Keratinocyte (primary cell): ENCODE results near the gene ARSB. TPM values are rescaled to one million over a fixed set of nuclear protein-coding genes. Genes with fewer than 3 reads are reported as not detected.

Source experiments
- DNase-seq: peaks from one replicate; pipeline ENCODE4 v3.0.0-alpha.2; 2011; ENCODE audit warnings: low read depth, missing footprints, low spot score
- FAIRE-seq: peaks from 2 replicates; lab custom pipeline; 2011; peaks lifted over from hg19 to GRCh38; lab: Jason Lieb, UNC
- H2AFZ ChIP-seq: 2 replicates; pipeline ENCODE4 v1.6.0; 2012; ENCODE audit warnings: low read length, control low read depth, inconsistent platforms; ENCODE audit not compliant: control insufficient read depth
- H3K27ac ChIP-seq: 2 replicates; pipeline ENCODE4 v1.5.1; 2011; ENCODE audit warnings: low read length; ENCODE audit not compliant: control insufficient read depth, insufficient read depth
- H3K27me3 ChIP-seq: 3 replicates; pipeline ENCODE4 v1.6.0; 2011; ENCODE audit warnings: low read length; ENCODE audit not compliant: control insufficient read depth, insufficient read depth; ENCODE audit errors: extremely low read depth
- H3K36me3 ChIP-seq, 2 experiments: 2 replicates in 1 of 2; 3 replicates in 1 of 2; pipeline ENCODE4 v1.5.1; 2011; ENCODE audit warnings: low read length in 2 of 2, mild to moderate bottlenecking in 1 of 2; ENCODE audit not compliant: control insufficient read depth in 2 of 2, insufficient read depth in 2 of 2; ENCODE audit errors: extremely low read depth in 1 of 2
- H3K4me1 ChIP-seq: 3 replicates; pipeline ENCODE4 v1.5.1; 2011; ENCODE audit warnings: low read length; ENCODE audit not compliant: control insufficient read depth, insufficient read depth; ENCODE audit errors: extremely low read depth
- H3K4me2 ChIP-seq: 3 replicates; pipeline ENCODE4 v1.6.0; 2011; ENCODE audit warnings: low read depth, low read length; ENCODE audit not compliant: control insufficient read depth, insufficient read depth; ENCODE audit errors: extremely low read depth
- H3K4me3 ChIP-seq, 3 experiments: fragments of 200-600 bp in 1 of 3; sonication (generic) in 1 of 3; 2 replicates in 2 of 3; 3 replicates in 1 of 3; pipeline ENCODE4 v1.5.1; 2011 to 2016; ENCODE audit warnings: low read length in 3 of 3, mild to moderate bottlenecking in 3 of 3, control low read depth in 2 of 3, inconsistent platforms in 1 of 3, low read depth in 1 of 3, mixed read lengths in 1 of 3, mixed run types in 1 of 3, moderate library complexity in 1 of 3; ENCODE audit not compliant: control insufficient read depth in 2 of 3, insufficient read depth in 2 of 3; ENCODE audit errors: extremely low read depth in 1 of 3
- H3K79me2 ChIP-seq: 2 replicates; pipeline ENCODE4 v1.6.0; 2012; ENCODE audit warnings: low read length; ENCODE audit not compliant: control insufficient read depth, insufficient read depth
- H3K9ac ChIP-seq: 3 replicates; pipeline ENCODE4 v1.6.0; 2011; ENCODE audit warnings: low read length; ENCODE audit not compliant: control insufficient read depth, insufficient read depth; ENCODE audit errors: extremely low read depth
- H3K9me1 ChIP-seq: 3 replicates; pipeline ENCODE4 v1.6.0; 2011; ENCODE audit warnings: low read length; ENCODE audit not compliant: control insufficient read depth, insufficient read depth; ENCODE audit errors: extremely low read depth
- H3K9me3 ChIP-seq: 2 replicates; pipeline ENCODE4 v1.5.1; 2012; ENCODE audit warnings: low read depth, low read length; ENCODE audit not compliant: control insufficient read depth
- H4K20me1 ChIP-seq: 3 replicates; pipeline ENCODE4 v1.6.0; 2011; ENCODE audit warnings: low read length; ENCODE audit not compliant: control insufficient read depth, insufficient read depth; ENCODE audit errors: extremely low read depth
- CTCF ChIP-seq, 3 experiments: IDR thresholded peaks in 1 of 3; conservative IDR thresholded peaks in 1 of 3; optimal IDR thresholded peaks in 1 of 3; 2 replicates in 2 of 3; 3 replicates in 1 of 3; pipeline versions ENCODE3 to v1.5.1; 2011; ENCODE audit warnings: low read length in 3 of 3, mild to moderate bottlenecking in 3 of 3, moderate library complexity in 2 of 3, control low read depth in 1 of 3, inconsistent platforms in 1 of 3; ENCODE audit not compliant: insufficient read depth in 2 of 3; ENCODE audit errors: extremely low read depth in 1 of 3
- EZH2 ChIP-seq: IDR thresholded peaks from one replicate; pipeline ENCODE4 v1.6.1; 2012; ENCODE audit warnings: inconsistent platforms, mild to moderate bottlenecking, low read length, moderate library complexity
- dilution Hi-C: fragments of 300-500 bp; cut with MboI; formaldehyde crosslinking; loops from one replicate; pipeline ENCODE4 v1.7.0; 2020; ENCODE audit warnings: low sequenced_read_pairs; ENCODE audit not compliant: extremely low pct_ligation_motif_present
- polyA plus RNA-seq, 5 experiments: library from polyadenylated mRNA; depleted of rRNA in 3 of 5; stranded (reverse) in 3 of 5; stranded (forward) in 1 of 5; unstranded in 1 of 5; fragments of >200 nt; gene quantifications; 1 replicate in 1 of 5; 2 replicates in 3 of 5; 3 replicates in 1 of 5; pipeline versions ENCODE4 v1.2.1 to v1.2.3, GENCODE V29; 2011 to 2012; ENCODE audit warnings: missing spikeins in 2 of 5, low read depth in 1 of 5, low replicate concordance in 1 of 5

Gene ARSB
- polyA plus RNA-seq, 1 donor (not counting 4 experiments of a cell fraction or from before 2014, with no cell fraction given), result 4.5 TPM

DNA sequence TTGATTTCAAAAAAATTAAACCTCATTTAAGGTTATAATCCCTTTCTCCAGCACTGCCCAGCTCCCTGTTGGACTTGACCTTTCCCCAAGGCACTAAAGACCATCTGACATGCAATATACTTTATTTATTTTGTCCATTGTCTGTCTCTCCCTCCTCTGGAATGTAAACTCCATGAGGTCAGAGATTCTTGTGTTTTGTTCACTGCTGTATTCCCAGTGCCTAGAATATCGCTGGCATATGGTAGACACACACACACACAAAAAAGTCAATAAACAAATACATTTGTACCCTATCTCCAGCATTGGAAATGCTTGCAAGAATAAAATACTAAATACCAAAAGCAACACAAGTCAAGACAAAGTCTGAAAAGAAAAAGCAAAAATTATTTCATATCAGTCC lies 17.3 kb upstream of the ARSB start:
- H3K4me3 ChIP-seq, result no peak overlapping the region
- H3K36me3 ChIP-seq, result no peaks in the 10 kb centered on the region
- H2AFZ ChIP-seq, result no peak overlapping the region
- H4K20me1 ChIP-seq, result no peaks in the 10 kb centered on the region
- H3K79me2 ChIP-seq, result no peaks in the 10 kb centered on the region
- dilution Hi-C loops, result no loop called here
- H3K9me3 ChIP-seq, result no peaks in the 10 kb centered on the region
- FAIRE-seq, result no peak
- H3K4me2 ChIP-seq, result no peak overlapping the region
- no peaks in the 10 kb centered on the region for H3K4me1 ChIP-seq
- no peak for DNase-seq
- no peaks in the 10 kb centered on the region for H3K9me1 ChIP-seq
- peaks cover 4% of the 10 kb centered on the region for H3K27me3 ChIP-seq
- H3K9ac ChIP-seq, result no peak overlapping the region
- TF ChIP-seq CTCF (optimal IDR thresholded peaks at IDR 0.05 in 1 of 3, IDR thresholded peaks at IDR 0.05 in 1 of 3, conservative IDR thresholded peaks at IDR 0.05 in 1 of 3; ENCODE audit: extremely low read depth in 1 of 3, insufficient read depth in 2 of 3, low read length in 3 of 3) (no peak), EZH2 (no peak)
- no peak overlapping the region for H3K27ac ChIP-seq

DNA sequence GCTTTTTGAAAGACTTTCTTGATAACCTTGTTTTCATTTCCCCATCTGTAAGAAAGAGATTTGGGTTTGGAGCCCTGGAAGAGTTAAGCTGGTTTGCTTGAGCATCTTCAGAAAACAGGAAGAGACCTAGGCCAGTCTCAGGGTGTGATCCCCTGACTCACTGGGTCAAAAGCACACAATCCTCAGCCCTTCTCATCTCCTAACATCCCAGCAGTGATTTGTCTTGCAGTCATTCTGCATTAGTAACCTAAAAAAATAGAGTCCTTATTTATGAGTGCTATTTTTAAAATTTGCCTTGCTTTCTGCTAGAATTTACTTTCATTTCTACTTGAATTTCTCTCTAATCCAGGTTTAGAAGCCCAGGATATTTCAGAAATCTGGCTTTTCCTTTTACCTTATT lies 16.4 kb upstream of the ARSB start:
- Histone ChIP-seq H3K4me1 (no peaks in the 10 kb centered on the region), H3K4me3 (no peak overlapping the region), H3K9me1 (no peaks in the 10 kb centered on the region), H3K9ac (no peak overlapping the region), H3K79me2 (no peaks in the 10 kb centered on the region), H3K27ac (no peak overlapping the region), H2AFZ (no peak overlapping the region), H3K36me3 (no peaks in the 10 kb centered on the region), H3K27me3 (peaks cover 5% of the 10 kb centered on the region), H4K20me1 (no peaks in the 10 kb centered on the region), H3K9me3 (no peaks in the 10 kb centered on the region), H3K4me2 (no peak overlapping the region)
- DNase-seq (no peak), FAIRE-seq (no peak)
- dilution Hi-C loops, result no loop called here
- TF ChIP-seq CTCF (optimal IDR thresholded peaks at IDR 0.05 in 1 of 3, IDR thresholded peaks at IDR 0.05 in 1 of 3, conservative IDR thresholded peaks at IDR 0.05 in 1 of 3; ENCODE audit: extremely low read depth in 1 of 3, insufficient read depth in 2 of 3, low read length in 3 of 3), result no peak
- no peak for TF ChIP-seq EZH2
